Measurements from ENCODE around the gene CORO2B.

CORO2B gene

DNA sequence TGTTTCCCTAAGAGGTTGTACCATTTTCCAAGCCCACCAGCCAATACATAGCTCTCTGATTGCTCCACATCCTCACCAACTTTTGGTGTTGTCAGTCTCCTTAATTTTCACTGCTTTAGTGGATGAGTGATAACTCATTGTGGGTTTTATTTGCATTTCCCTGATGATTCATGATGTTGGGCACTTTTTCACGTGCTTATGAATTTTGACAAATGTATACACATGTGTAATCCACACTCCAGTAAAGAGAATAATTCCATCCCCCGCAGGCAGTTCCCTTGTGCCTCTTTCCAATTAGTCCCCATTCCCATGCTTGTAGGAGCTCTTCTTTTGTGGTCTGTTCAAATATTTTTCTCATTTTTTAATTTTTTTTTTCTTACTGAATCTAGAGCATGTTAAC, 189.5 kb downstream of the CORO2B start:
- Histone ChIP-seq H3K9me3 (ENCODE audit: insufficient read depth, low read length, severe bottlenecking) (no peaks in the 10 kb centered on the region), H3K4me2 (ENCODE audit: insufficient read depth, low read length) (no peak overlapping the region), H3K9ac (ENCODE audit: low read depth, low read length) (no peak overlapping the region), H3K79me2 (ENCODE audit: insufficient read depth, low read length) (no peaks in the 10 kb centered on the region), H4K20me1 (ENCODE audit: insufficient read depth, low read length) (no peaks in the 10 kb centered on the region), H3K36me3 (ENCODE audit: insufficient read depth, low read length) (no peaks in the 10 kb centered on the region), H3K4me3 (ENCODE audit: low read depth in 1 of 2, low read length in 2 of 2) (no peak overlapping the region), H3K4me1 (ENCODE audit: insufficient read depth, low read length) (no peaks in the 10 kb centered on the region), H2AFZ (ENCODE audit: low read depth, low read length) (no peak overlapping the region), H3K27ac (ENCODE audit: low read length) (no peak overlapping the region), H3K27me3 (ENCODE audit: insufficient read depth, low read length, poor library complexity) (peaks cover 3% of the 10 kb centered on the region)
- ATAC-seq (ENCODE audit: insufficient read depth, low read depth) (no peak), DNase-seq (no peak)
- TF ChIP-seq, protein P1, sequence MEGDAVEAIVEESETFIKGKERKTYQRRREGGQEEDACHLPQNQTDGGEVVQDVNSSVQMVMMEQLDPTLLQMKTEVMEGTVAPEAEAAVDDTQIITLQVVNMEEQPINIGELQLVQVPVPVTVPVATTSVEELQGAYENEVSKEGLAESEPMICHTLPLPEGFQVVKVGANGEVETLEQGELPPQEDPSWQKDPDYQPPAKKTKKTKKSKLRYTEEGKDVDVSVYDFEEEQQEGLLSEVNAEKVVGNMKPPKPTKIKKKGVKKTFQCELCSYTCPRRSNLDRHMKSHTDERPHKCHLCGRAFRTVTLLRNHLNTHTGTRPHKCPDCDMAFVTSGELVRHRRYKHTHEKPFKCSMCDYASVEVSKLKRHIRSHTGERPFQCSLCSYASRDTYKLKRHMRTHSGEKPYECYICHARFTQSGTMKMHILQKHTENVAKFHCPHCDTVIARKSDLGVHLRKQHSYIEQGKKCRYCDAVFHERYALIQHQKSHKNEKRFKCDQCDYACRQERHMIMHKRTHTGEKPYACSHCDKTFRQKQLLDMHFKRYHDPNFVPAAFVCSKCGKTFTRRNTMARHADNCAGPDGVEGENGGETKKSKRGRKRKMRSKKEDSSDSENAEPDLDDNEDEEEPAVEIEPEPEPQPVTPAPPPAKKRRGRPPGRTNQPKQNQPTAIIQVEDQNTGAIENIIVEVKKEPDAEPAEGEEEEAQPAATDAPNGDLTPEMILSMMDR (IDR thresholded peaks at IDR 0.05; ENCODE audit: borderline replicate concordance, extremely low read depth, low read length, poor library complexity, severe bottlenecking): no peak
- TF ChIP-seq EZH2 (IDR thresholded peaks at IDR 0.05; ENCODE audit: borderline replicate concordance, low read depth, low read length, severe bottlenecking): no peak

DNA sequence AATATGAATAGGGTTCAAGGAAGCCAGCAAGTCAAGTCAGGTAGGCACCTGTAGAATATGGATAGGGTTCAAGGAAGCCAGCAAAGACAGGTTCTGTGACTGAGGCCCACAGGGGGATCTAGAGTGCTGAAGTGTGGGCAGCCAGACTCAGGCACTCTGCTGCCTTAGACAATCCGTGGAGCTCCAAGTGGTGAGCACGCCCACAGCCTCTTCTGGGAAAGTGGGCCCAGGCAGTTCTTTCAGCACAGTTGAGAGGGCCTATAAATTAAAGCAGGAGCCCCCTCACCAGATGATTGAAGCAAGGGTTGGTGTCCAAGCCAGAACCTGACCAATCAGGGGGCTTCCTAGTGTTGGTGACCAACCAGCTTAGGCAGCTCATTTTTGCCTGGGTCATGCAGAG, 190.9 kb downstream of the CORO2B start:
- H3K4me3 ChIP-seq (ENCODE audit: low read depth in 1 of 2, low read length in 2 of 2): no peak overlapping the region
- H3K4me2 ChIP-seq (ENCODE audit: insufficient read depth, low read length): no peak overlapping the region
- H3K27ac ChIP-seq (ENCODE audit: low read length): no peak overlapping the region
- DNase-seq (no peak), ATAC-seq (ENCODE audit: insufficient read depth, low read depth) (no peak)
- H3K9ac ChIP-seq (ENCODE audit: low read depth, low read length): no peak overlapping the region
- H2AFZ ChIP-seq (ENCODE audit: low read depth, low read length): no peak overlapping the region
- no peaks in the 10 kb centered on the region for H4K20me1 ChIP-seq (ENCODE audit: insufficient read depth, low read length)
- H3K36me3 ChIP-seq (ENCODE audit: insufficient read depth, low read length): no peaks in the 10 kb centered on the region
- H3K4me1 ChIP-seq (ENCODE audit: insufficient read depth, low read length): no peaks in the 10 kb centered on the region
- no peaks in the 10 kb centered on the region for H3K79me2 ChIP-seq (ENCODE audit: insufficient read depth, low read length)
- H3K9me3 ChIP-seq (ENCODE audit: insufficient read depth, low read length, severe bottlenecking): peaks cover 3% of the 10 kb centered on the region
- TF ChIP-seq EZH2 (IDR thresholded peaks at IDR 0.05; ENCODE audit: borderline replicate concordance, low read depth, low read length, severe bottlenecking): no peak
- TF ChIP-seq, protein P1 (IDR thresholded peaks at IDR 0.05; ENCODE audit: borderline replicate concordance, extremely low read depth, low read length, poor library complexity, severe bottlenecking): no peak
- peaks cover 3% of the 10 kb centered on the region for H3K27me3 ChIP-seq (ENCODE audit: insufficient read depth, low read length, poor library complexity)

DNA sequence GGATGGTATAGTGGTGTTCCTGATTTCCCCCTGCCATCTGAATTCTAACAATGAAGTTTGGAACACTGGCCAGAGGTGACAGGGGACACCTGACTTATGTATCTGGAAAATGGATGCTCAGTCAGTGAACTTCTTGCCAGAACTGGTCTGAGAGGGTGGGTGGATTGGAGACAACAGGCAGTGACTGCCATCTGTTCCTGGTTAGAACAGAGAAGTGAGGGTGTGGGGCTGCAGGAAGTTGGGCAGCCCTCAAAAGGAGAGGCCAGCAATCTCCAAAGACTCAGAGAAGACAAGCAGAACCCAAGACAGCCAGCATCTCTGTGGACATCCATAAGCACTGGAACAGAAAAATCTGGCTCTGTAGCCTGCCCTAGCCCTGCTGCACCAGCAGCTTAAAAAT, 191.4 kb downstream of the CORO2B start:
- Histone ChIP-seq H3K4me3 (ENCODE audit: low read depth in 1 of 2, low read length in 2 of 2) (no peak overlapping the region), H3K9ac (ENCODE audit: low read depth, low read length) (no peak overlapping the region), H3K27me3 (ENCODE audit: insufficient read depth, low read length, poor library complexity) (peaks cover 3% of the 10 kb centered on the region), H3K27ac (ENCODE audit: low read length) (no peak overlapping the region), H3K9me3 (ENCODE audit: insufficient read depth, low read length, severe bottlenecking) (peaks cover 3% of the 10 kb centered on the region), H3K4me2 (ENCODE audit: insufficient read depth, low read length) (no peak overlapping the region), H3K79me2 (ENCODE audit: insufficient read depth, low read length) (no peaks in the 10 kb centered on the region), H3K4me1 (ENCODE audit: insufficient read depth, low read length) (no peaks in the 10 kb centered on the region), H2AFZ (ENCODE audit: low read depth, low read length) (no peak overlapping the region), H4K20me1 (ENCODE audit: insufficient read depth, low read length) (no peaks in the 10 kb centered on the region), H3K36me3 (ENCODE audit: insufficient read depth, low read length) (no peaks in the 10 kb centered on the region)
- TF ChIP-seq EZH2 (IDR thresholded peaks at IDR 0.05; ENCODE audit: borderline replicate concordance, low read depth, low read length, severe bottlenecking): no peak
- TF ChIP-seq, protein P1 (IDR thresholded peaks at IDR 0.05; ENCODE audit: borderline replicate concordance, extremely low read depth, low read length, poor library complexity, severe bottlenecking): no peak
- ATAC-seq (ENCODE audit: insufficient read depth, low read depth) (no peak), DNase-seq (no peak)

DNA sequence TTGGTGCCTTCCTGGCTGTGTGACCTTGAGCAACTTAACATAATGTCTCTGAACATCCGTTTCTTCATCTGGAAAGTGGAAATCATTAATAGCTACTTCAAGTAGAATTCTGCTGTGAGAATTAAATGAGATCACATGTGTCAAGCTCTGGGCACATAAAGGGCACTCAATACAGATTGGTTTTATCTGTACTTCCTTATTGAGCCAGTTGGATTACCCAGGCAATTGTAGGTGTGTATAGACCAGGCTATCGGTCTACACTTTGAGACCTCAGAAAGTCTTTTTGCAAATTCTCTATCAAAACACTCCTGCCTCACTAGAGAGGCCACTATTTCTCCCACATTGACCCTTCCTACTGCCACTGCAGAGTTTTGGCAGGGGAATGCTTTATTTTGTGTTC, 194.2 kb downstream of the CORO2B start:
- ATAC-seq (ENCODE audit: insufficient read depth, low read depth) (no peak), DNase-seq (no peak)
- peaks cover 18% of the 10 kb centered on the region; the same call in 1 of the 2 replicates for H4K20me1 ChIP-seq (ENCODE audit: insufficient read depth, low read length)
- no peak overlapping the region for H3K4me3 ChIP-seq (ENCODE audit: low read depth in 1 of 2, low read length in 2 of 2)
- no peak overlapping the region for H2AFZ ChIP-seq (ENCODE audit: low read depth, low read length)
- H3K27me3 ChIP-seq (ENCODE audit: insufficient read depth, low read length, poor library complexity): peaks cover 3% of the 10 kb centered on the region
- no peak overlapping the region for H3K27ac ChIP-seq (ENCODE audit: low read length)
- no peak overlapping the region for H3K9ac ChIP-seq (ENCODE audit: low read depth, low read length)
- no peaks in the 10 kb centered on the region for H3K4me1 ChIP-seq (ENCODE audit: insufficient read depth, low read length)
- H3K4me2 ChIP-seq (ENCODE audit: insufficient read depth, low read length): no peak overlapping the region
- H3K9me3 ChIP-seq (ENCODE audit: insufficient read depth, low read length, severe bottlenecking): peaks cover 3% of the 10 kb centered on the region
- peaks cover 7% of the 10 kb centered on the region for H3K36me3 ChIP-seq (ENCODE audit: insufficient read depth, low read length)
- TF ChIP-seq EZH2 (IDR thresholded peaks at IDR 0.05; ENCODE audit: borderline replicate concordance, low read depth, low read length, severe bottlenecking): no peak
- TF ChIP-seq, protein P1 (IDR thresholded peaks at IDR 0.05; ENCODE audit: borderline replicate concordance, extremely low read depth, low read length, poor library complexity, severe bottlenecking): no peak
- H3K79me2 ChIP-seq (ENCODE audit: insufficient read depth, low read length): no peaks in the 10 kb centered on the region

Measured in DND-41 (cell line).